PC-3 (cell line): ENCODE data around the gene NUDT4B.
"Not testable (repeated sequence)": the region's sequence is repeated elsewhere in the genome, so short reads cannot be mapped to it uniquely, and the experiment has no call there.

Source experiments
- EZH2 ChIP-seq: fragments of 300-600 bp; sonication (generic); IDR thresholded peaks from one replicate; pipeline ENCODE4 v1.6.1; 2017; ENCODE audit warnings: antibody characterized with exemption, mild to moderate bottlenecking, low read length; ENCODE audit not compliant: unreplicated experiment
- TF ChIP-seq, protein P1 (sequence below): fragments of 300-600 bp; sonication (generic); conservative IDR thresholded peaks from 2 replicates; pipeline ENCODE4 v1.5.1; 2017; ENCODE audit warnings: antibody characterized with exemption, low read depth, mild to moderate bottlenecking, low read length

DNA sequence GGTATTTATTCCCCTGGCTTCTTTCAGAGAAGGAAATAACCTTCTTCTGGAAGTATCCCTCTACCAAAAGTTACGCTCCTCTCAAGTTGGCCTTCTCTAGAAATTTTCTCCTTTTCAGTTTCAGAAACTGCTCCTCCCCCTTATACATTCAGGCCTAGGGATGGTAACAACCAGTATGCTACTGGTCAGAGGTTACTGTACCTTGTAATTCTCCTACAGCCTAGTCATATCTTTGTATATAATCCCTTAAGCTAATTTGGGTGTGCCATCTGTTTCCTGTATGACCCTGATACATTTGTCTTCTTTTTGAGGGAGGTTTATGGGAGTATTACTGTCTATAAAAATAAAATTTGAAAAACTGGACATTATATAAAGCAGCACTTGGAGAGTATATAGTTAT lies 29.1 kb downstream of the NUDT4B start:
- TF ChIP-seq, protein P1, sequence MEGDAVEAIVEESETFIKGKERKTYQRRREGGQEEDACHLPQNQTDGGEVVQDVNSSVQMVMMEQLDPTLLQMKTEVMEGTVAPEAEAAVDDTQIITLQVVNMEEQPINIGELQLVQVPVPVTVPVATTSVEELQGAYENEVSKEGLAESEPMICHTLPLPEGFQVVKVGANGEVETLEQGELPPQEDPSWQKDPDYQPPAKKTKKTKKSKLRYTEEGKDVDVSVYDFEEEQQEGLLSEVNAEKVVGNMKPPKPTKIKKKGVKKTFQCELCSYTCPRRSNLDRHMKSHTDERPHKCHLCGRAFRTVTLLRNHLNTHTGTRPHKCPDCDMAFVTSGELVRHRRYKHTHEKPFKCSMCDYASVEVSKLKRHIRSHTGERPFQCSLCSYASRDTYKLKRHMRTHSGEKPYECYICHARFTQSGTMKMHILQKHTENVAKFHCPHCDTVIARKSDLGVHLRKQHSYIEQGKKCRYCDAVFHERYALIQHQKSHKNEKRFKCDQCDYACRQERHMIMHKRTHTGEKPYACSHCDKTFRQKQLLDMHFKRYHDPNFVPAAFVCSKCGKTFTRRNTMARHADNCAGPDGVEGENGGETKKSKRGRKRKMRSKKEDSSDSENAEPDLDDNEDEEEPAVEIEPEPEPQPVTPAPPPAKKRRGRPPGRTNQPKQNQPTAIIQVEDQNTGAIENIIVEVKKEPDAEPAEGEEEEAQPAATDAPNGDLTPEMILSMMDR = not testable (repeated sequence)
- not testable (repeated sequence) for TF ChIP-seq EZH2
